ENCODE data around the gene KIFC1.

The KIFC1 gene

DNA sequence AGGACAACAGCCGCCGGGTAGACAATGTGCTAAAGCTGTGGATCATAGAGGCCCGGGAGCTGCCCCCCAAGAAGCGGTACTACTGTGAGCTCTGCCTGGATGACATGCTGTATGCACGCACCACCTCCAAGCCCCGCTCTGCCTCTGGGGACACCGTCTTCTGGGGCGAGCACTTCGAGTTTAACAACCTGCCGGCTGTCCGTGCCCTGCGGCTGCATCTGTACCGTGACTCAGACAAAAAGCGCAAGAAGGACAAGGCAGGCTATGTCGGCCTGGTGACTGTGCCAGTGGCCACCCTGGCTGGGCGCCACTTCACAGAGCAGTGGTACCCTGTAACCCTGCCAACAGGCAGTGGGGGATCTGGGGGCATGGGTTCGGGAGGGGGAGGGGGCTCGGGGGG, 46.0 kb downstream of the KIFC1 start:
- Histone ChIP-seq H3K4me3 (ENCODE audit: low read depth in 1 of 2, low read length in 2 of 2) (no peak overlapping the region), H3K27me3 (ENCODE audit: insufficient read depth, low read length, poor library complexity) (no peaks in the 10 kb centered on the region), H3K27ac (ENCODE audit: low read length) (no peak overlapping the region), H2AFZ (ENCODE audit: low read depth, low read length) (no peak overlapping the region), H4K20me1 (ENCODE audit: insufficient read depth, low read length) (0 out of 2 replicates have a peak, but pooled peaks cover 7% of the 10 kb centered on the region), H3K9me3 (ENCODE audit: insufficient read depth, low read length, severe bottlenecking) (no peaks in the 10 kb centered on the region), H3K79me2 (ENCODE audit: insufficient read depth, low read length) (0 out of 2 replicates have a peak, but pooled peaks cover 3% of the 10 kb centered on the region), H3K9ac (ENCODE audit: low read depth, low read length) (no peak overlapping the region), H3K4me2 (ENCODE audit: insufficient read depth, low read length) (no peak overlapping the region), H3K36me3 (ENCODE audit: insufficient read depth, low read length) (peaks cover 70% of the 10 kb centered on the region), H3K4me1 (ENCODE audit: insufficient read depth, low read length) (peaks cover 2% of the 10 kb centered on the region; the same call in 1 of the 2 replicates)
- TF ChIP-seq EZH2 (IDR thresholded peaks at IDR 0.05; ENCODE audit: borderline replicate concordance, low read depth, low read length, severe bottlenecking) = no peak
- TF ChIP-seq, protein P1, sequence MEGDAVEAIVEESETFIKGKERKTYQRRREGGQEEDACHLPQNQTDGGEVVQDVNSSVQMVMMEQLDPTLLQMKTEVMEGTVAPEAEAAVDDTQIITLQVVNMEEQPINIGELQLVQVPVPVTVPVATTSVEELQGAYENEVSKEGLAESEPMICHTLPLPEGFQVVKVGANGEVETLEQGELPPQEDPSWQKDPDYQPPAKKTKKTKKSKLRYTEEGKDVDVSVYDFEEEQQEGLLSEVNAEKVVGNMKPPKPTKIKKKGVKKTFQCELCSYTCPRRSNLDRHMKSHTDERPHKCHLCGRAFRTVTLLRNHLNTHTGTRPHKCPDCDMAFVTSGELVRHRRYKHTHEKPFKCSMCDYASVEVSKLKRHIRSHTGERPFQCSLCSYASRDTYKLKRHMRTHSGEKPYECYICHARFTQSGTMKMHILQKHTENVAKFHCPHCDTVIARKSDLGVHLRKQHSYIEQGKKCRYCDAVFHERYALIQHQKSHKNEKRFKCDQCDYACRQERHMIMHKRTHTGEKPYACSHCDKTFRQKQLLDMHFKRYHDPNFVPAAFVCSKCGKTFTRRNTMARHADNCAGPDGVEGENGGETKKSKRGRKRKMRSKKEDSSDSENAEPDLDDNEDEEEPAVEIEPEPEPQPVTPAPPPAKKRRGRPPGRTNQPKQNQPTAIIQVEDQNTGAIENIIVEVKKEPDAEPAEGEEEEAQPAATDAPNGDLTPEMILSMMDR (IDR thresholded peaks at IDR 0.05; ENCODE audit: borderline replicate concordance, extremely low read depth, low read length, poor library complexity, severe bottlenecking) = no peak
- no peak for ATAC-seq (ENCODE audit: insufficient read depth, low read depth)
- no peak for DNase-seq

DNA sequence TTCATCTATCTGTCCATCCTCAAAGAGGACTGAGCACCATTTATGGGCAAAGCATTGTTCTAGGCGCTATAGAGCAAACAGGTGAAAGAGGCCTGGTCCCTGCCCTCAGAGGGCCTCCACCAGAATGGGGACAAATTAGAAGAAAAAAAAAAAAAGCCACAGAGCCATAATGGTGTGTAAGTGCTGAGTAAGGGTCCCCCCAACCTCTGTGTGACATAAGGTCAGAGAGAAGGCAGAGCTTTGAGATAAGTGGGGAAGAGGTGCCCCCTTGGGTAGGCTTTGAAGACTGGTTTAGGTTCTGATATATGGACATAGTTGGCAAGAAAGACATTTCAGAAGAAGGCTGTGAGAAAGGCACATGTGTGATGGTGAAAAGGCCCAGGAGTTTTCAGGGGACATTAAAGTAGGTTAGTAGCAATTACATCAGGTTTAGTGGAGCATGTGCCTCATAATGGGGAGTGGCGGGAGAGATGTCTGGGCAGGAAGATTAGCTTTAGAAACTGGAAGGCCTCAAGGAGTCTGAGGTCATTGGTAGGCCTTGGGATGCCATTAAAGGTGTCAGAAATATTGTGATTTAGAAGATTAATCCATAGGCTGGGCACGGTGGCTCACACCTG, 47.5 kb downstream of the KIFC1 start:
- H3K36me3 ChIP-seq (ENCODE audit: insufficient read depth, low read length) = peaks cover 74% of the 10 kb centered on the region
- H3K9me3 ChIP-seq (ENCODE audit: insufficient read depth, low read length, severe bottlenecking) = no peaks in the 10 kb centered on the region
- no peak overlapping the region for H3K27ac ChIP-seq (ENCODE audit: low read length)
- ATAC-seq (ENCODE audit: insufficient read depth, low read depth) (no peak), DNase-seq (no peak)
- H3K27me3 ChIP-seq (ENCODE audit: insufficient read depth, low read length, poor library complexity) = no peaks in the 10 kb centered on the region
- peaks cover 7% of the 10 kb centered on the region; the same call in 1 of the 2 replicates for H4K20me1 ChIP-seq (ENCODE audit: insufficient read depth, low read length)
- H3K4me2 ChIP-seq (ENCODE audit: insufficient read depth, low read length) = no peak overlapping the region
- no peak overlapping the region for H3K4me3 ChIP-seq (ENCODE audit: low read depth in 1 of 2, low read length in 2 of 2)
- H3K79me2 ChIP-seq (ENCODE audit: insufficient read depth, low read length) = no peaks in the 10 kb centered on the region
- no peak for TF ChIP-seq EZH2 (IDR thresholded peaks at IDR 0.05; ENCODE audit: borderline replicate concordance, low read depth, low read length, severe bottlenecking)
- TF ChIP-seq, protein P1 (IDR thresholded peaks at IDR 0.05; ENCODE audit: borderline replicate concordance, extremely low read depth, low read length, poor library complexity, severe bottlenecking) = no peak
- H3K4me1 ChIP-seq (ENCODE audit: insufficient read depth, low read length) = no peaks in the 10 kb centered on the region
- no peak overlapping the region for H3K9ac ChIP-seq (ENCODE audit: low read depth, low read length)
- H2AFZ ChIP-seq (ENCODE audit: low read depth, low read length) = no peak overlapping the region

DNA sequence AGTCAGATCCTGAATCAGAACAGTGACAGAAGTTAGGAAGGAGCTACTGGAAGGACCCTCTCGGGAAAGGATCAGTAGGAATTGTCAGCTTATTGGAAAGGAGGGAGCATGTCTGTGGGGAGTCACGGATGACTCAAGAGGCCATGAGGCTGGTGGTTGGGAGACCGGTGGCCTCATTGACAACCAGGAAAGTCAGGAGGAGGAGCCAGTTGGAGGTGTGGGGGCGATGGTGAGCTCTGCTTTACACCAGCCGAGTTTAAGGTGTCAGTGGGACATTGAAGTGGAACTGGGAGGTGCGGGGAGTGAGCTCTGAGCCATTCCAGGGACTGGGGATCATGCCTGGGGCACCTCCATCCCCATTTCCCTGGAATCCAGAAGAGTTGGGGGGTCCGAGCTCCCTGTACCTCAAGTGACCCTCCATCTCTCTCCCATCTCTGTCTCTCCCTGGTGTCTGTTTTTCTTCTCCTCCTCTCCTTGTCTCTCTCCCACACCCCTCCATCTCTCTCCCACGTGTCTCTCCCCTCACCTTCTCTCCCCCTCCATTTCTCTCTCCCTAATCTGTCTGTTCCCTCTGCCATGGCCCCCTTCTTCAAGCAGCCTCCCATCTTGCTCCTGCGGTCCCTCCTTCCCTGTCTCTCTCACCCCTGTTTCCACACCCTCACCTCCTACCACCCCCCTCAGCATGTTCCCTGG, 48.5 kb downstream of the KIFC1 start:
- H3K27me3 ChIP-seq (ENCODE audit: insufficient read depth, low read length, poor library complexity) = no peaks in the 10 kb centered on the region
- H3K27ac ChIP-seq (ENCODE audit: low read length) = no peak overlapping the region
- H2AFZ ChIP-seq (ENCODE audit: low read depth, low read length) = no peak overlapping the region
- peaks cover 7% of the 10 kb centered on the region; the same call in 1 of the 2 replicates for H4K20me1 ChIP-seq (ENCODE audit: insufficient read depth, low read length)
- H3K36me3 ChIP-seq (ENCODE audit: insufficient read depth, low read length) = peaks cover 82% of the 10 kb centered on the region
- H3K4me2 ChIP-seq (ENCODE audit: insufficient read depth, low read length) = no peak overlapping the region
- no peak overlapping the region for H3K9ac ChIP-seq (ENCODE audit: low read depth, low read length)
- no peak overlapping the region for H3K4me3 ChIP-seq (ENCODE audit: low read depth in 1 of 2, low read length in 2 of 2)
- TF ChIP-seq, protein P1 (IDR thresholded peaks at IDR 0.05; ENCODE audit: borderline replicate concordance, extremely low read depth, low read length, poor library complexity, severe bottlenecking) = no peak
- no peak for DNase-seq
- ATAC-seq (ENCODE audit: insufficient read depth, low read depth) = no peak
- H3K4me1 ChIP-seq (ENCODE audit: insufficient read depth, low read length) = no peaks in the 10 kb centered on the region
- H3K79me2 ChIP-seq (ENCODE audit: insufficient read depth, low read length) = no peaks in the 10 kb centered on the region
- H3K9me3 ChIP-seq (ENCODE audit: insufficient read depth, low read length, severe bottlenecking) = no peaks in the 10 kb centered on the region

Measured in DND-41 (cell line).